HG02870 (cell line): Measurements from ENCODE around the gene MMAA.
"Not testable (repeated sequence)": the region's sequence is repeated elsewhere in the genome, so short reads cannot be mapped to it uniquely, and the experiment has no call there.

Experiments
- ATAC-seq: cut with Tn5 transposase; IDR thresholded peaks from one replicate; pipeline ENCODE4 v1.9.1; 2021; ENCODE audit warnings: mild to moderate bottlenecking, moderate library complexity; ENCODE audit not compliant: unreplicated experiment

MMAA gene

DNA sequence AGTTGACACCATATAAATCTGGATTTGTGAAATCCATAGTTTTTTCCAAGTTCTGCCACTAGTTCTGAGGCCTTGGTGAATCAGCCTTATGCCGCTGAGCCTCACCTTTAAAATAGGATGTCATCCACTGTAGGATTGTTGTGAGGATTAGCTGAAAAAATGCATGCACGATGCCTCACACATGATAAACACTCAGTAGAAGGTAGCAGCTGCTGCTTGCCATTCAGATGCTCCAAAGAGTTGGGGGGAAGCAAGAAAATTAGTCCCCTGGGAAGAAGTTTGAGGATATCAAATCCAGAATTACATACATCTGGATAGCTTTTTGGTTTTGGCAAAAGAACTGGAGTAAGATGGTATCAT, 7.4 kb downstream of the MMAA start:
- no peak for ATAC-seq

DNA sequence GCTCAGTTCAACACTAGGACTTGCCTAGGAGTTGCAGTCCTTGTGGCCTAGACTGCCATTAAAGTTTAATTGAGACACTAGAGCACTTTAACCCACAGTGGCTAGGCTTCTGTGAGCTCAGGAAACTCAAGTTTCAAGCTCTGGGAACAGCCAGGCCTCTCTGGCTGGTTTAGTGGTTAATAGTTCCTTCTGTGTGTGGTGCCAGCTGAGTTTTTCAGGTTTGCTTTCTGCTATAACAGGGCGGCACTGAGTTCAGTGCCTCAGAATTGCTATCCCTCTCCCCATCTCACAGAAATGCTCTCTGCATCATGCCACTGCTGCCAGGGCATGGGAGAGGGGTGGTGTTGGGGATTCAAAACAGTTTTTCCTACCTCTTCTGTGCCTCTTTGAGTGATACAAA, 15.9 kb downstream of the MMAA start:
- no peak for ATAC-seq

DNA sequence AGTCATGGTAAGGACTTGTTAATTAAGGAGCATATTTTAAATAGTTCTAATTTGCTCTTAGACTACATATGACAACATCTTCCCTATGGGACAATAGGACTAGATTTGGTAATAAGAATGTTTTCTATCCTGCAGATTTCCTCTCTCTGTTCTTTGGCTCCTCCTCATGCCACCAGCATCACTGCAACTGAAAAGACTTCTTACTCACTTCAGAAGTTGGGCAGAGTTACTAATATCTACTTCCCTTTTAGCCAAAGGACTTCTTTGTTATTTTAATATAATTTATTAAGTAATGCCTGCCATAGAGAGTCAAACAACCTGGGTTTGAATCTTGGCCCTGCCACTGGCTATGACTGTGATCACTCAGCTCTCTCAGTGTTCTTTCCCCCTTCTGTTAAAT, 16.4 kb downstream of the MMAA start:
- ATAC-seq, result no peak

DNA sequence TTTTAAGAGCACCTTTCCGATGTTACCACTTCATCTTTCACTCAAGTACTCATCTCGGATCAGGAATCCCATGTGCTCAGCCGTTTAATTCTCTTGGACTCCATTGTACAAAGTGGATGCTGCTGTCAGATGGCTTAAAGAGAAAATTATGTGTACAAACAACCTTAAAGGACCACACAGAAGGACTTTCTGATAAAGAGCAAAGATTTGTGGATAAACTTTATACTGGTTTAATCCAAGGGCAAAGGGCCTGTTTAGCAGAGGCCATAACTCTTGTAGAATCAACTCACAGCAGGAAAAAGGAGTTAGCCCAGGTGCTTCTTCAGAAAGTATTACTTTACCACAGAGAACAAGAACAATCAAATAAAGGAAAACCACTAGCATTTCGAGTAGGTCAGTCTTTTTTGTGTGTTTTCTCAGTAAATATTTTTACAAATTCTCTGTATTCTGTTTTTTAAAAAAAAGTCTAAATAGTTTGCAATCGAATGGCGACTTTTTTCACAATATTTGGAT, 20.1 kb downstream of the MMAA start:
- peak; percentile 53 for ATAC-seq

DNA sequence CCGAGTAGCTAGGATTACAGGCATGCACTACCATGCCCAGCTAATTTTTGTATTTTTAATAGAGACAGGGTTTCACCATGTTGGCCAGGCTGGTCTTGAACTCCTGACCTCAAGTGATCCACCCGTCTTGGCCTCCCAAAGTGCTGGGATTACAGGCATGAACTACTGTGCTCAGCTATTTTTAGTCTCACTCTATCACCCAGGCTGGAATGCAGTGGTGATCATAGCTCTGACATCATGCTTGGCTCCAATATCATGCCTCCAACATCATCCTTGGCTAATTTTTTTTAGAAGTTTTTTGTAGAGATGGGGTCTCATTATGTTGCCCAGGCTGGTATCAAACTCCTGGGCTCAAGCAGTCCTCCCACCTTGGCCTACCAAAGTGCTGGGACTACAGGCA, 21.1 kb downstream of the MMAA start:
- ATAC-seq, result not testable (repeated sequence)

DNA sequence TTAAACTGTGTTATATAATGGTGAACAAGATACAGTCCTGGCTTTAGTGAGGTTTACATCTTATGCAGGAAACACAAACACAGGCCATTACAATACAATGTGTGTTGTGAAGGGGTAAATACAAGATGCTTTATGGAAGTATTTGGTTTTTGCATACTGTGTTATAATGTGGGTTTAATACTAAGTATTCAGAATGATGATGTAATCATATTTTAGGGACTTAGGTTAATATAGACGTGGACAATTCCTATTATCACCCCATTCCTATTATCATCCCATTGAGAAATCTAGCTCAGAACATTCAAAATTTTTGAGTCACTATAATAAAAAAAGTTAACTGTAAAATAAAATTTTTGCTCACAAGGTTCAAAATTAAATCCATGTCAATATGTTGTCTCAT, 24.1 kb downstream of the MMAA start:
- ATAC-seq, result no peak

DNA sequence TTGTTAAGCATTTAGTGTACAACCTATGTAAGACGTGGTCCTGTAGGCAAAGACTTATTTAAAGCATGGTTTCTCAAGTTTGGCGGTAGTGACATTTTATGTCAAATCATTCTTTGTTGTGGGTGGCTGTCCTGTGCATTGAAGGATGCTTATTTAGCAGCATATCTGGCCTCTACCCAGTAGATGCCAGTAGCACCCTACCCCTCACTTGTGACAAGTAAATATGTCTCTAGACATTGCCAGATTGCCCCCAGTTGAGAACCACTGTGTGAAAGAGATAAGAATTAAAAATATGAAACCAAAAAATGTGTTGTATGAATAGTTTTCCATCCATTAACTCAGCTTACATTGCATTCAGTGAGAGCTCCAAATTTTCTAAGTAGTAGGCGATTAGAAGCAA, 25.5 kb downstream of the MMAA start:
- ATAC-seq, result no peak

DNA sequence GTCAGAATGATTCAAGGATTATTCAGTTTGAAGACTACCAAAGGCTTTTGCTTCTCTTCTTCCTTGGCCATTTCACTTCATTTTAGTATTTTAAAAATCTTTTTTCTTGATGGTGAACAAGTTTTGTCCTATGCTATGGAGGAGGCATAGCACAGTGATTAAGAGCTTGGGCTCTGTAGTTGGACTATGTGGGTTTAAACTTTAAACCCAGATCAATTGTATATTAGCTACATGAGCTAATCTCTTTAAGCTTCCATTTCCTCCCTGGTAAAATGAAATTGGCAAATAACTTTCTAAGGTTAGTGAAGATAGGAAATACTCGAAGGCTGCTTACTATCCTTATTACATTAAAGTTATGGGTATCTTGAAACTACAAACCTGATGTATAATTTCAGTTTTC, 37.0 kb downstream of the MMAA start:
- ATAC-seq, result no peak

DNA sequence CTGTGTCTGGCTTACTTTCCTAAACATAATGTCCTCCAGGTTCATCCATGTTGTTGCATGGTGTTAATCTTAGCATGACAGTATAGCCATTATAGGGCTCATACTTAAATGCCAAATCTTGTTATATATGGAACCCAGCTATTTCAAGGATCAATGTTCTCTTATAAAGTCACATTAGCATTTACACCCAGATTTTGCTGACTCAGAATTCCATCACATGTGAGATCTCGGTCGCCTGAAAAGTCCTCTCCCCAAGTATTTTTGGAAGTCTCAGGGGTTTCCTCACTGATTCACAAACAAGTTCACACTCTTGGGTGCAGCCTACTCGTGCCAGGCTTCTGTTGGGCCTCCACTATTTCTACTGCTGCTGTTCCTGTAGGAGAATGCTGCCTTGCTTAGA, 40.9 kb downstream of the MMAA start:
- ATAC-seq, result no peak

DNA sequence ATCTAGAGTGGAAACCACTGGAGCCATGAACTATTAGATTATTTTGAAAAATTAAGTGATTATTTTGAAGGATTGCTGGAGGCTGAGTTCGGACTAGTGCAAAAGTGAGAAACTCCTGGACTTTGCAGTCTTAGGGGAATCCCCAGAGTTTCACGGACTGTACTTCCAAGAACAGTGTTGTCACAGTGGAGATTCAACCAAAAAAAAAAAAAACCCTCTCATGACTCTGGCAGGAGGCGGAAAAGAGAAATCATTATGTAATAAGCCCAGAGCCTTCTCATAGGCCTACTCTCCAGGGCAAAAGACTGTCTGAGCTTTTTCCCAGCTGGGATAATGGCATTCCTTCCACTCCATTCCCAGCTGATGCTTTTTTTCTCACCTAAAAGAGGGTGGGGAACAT, 44.0 kb downstream of the MMAA start:
- ATAC-seq, result no peak

DNA sequence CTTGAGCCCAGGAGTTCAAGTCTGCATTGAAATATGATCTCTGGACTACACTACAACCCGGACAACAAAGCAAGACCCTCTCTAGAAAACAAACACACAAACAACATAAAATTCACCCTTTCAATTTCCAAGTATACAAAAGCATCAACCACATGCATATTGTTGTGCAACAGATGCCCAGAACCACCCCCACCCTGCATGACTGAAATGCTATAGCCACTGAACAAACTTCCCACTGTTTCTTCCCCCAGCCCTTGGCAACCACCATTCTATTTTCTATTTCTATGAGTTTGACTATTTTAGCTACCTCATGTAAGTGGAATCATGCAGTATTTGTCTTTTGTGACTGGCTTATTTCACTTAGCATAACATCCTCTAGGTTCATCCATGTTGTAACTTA, 46.6 kb downstream of the MMAA start:
- no peak for ATAC-seq

DNA sequence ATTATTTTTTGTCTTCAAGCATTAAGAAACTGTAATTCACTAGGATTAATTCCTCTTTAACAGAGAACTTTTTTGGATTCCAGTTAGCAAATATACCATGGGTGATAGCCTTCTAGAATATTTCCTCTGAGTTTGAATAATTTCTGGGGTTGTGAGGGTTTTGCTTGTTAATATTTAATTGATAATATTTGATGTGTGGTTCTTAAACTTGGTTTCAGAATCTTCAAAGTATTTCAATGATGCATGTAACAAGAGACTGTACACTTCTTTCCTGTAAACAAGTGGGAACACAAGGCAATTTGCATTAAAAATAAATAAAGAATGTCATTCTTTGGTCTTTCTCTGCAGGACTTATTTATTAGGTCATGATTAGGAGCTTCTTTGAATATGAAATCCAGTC, 51.2 kb downstream of the MMAA start:
- no peak for ATAC-seq

DNA sequence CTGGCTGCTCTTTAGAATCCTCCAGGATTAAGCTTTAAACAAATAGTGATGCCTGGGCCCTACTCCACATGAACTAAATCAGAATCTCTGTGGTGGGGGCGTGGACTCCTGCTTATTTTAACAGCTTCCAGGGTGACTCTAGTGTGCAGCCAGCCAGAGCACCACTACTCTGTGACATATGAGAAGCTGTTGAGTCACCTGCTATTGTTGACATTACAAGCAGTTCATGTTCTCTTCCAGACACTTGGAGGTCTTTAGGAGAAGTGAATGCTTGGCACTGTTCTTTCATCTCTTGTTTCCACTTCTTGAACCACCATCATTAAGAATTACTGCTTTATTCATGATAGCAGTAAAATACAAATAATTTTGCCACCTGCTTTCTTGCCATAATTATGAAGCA, 60.3 kb downstream of the MMAA start:
- ATAC-seq, result no peak

DNA sequence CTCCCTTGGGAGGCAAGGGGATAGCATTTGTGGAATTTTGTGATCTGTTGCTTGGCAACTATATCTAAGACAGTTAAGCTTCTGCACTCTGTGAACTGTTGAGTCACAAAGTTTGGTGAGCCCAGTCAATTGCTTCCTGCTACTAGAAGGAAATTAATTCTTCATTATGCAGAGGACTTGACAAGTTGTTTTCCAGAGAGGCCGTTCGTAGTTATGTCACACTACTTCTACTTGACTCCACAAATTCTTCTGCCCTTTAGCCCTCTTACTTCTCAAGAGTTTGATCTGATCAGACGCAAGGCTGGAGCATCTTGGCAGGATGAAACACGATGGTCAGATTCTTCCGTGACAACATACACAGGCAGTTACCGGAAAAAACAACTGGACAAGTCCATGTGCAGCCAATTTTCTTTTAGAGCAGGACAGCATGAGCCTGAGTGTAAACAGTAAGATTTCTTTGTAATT, 60.8 kb downstream of the MMAA start, which contains the start of gene C4orf51:
Gene C4orf51, plus strand, starts transcription at position 156 of the 465 bp plus-strand sequence. Its CDS starts 58 bp downstream, at position 214.
- no peak for ATAC-seq

DNA sequence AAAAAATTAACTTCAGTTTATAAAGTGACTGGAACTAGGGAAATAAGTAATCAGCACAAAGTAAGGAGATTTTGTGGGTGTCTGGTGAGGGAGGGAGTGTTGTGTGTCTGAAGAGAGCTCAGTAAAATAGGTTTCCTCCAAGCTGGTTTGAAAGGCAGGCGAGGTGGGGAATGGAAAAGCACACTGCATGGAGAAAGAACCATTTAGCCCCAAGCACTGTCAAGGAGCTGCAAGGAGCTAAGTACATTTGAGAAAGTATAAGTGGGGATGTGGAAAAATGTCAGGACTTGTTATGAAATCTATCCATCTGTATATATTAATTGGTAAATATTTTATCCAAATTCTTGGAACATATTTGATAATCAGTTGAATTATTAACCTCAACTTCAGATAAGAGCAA, 61.7 kb downstream of the MMAA start:
- ATAC-seq, result no peak

DNA sequence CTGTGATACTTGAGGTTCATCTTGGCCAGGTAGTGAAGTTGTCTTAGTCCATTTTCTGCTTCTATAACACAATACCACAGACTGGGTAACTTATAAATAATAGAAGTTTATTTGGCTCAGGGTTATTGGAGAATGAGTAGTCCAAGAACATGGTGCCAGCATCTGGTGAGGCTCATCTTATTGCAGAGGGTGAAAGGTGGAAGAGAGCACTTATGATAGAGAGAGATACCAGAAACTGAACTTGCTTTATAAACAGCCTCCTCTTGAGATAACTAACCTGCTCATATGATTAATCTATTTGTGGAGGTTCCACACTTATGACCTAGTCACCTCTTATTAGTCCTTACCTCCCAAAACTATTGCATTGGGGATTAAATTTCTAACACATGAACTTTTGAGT, 62.3 kb downstream of the MMAA start:
- ATAC-seq, result no peak

DNA sequence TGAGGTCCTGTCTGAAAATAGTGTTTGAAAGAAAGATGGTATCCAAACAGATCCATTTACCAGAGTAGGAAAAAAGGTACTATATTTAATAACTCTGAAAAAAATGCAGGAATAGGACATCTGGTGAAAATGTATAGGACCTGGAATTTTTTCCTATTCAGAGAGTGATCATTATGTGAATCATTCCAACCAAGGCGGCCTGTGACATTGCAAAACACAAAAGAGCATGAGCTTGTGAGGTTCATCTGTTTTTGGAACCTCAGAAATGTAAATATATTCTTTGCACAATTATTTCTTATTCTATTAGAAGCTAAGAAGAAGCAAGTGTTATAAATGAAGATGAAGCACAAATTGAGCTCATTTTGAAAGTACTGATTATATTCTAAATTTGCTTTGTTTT, 62.8 kb downstream of the MMAA start:
- ATAC-seq, result no peak

DNA sequence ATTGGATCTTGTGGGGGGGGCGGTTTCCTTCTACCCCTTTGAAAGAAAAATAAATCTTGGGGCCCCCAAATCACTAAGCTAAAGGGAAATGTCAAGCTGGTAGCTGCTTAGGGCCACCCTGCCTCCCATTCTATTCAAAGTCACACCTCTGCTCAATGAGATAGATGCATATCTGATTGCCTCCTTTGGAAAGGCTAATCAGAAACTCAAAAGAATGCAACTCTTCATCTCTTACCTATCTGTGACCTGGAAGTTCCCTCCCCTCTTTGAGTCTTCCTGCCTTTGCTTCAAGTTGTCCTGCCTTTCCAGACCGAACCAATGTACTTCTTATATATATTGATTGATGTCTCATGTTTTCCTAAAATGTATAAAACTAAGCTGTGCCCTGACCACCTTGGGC, 67.8 kb downstream of the MMAA start:
- no peak for ATAC-seq

DNA sequence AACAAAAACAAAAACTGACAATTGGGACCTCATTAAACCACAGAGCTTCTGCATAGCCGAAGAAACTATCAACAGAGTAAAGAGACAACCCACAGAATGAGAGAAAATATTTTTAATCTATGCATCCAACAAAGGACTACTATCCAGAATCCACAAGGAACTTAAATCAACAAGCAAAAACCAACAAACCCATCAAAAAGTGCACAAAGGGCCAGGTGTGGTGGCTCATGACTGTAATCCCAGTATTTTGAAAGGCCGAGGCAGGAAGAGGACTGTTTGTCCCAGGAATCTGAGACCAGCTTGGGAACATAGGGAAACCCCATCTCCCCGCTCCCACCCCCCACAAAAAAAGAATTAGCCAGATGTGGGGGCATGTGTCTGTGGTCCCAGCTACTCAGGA, 71.4 kb downstream of the MMAA start:
- no peak for ATAC-seq

DNA sequence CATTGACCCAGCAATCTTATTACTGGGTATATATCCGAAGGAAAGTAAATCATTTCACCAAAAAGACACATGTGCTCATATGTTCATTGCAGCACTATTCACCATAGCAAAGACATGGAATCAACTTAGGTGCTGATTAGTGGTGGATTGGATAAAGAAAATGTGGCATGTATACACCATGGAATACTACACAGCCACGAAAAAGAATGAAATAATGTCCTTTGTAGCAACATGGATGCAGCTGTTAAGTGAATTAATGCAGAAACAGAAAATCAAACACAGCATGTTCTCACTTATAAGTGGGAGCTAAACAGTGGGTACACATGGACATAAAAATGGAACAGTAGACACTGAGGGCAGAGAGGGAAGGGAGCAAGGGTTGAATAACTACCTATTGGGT, 72.2 kb downstream of the MMAA start:
- ATAC-seq, result not testable (repeated sequence)

DNA sequence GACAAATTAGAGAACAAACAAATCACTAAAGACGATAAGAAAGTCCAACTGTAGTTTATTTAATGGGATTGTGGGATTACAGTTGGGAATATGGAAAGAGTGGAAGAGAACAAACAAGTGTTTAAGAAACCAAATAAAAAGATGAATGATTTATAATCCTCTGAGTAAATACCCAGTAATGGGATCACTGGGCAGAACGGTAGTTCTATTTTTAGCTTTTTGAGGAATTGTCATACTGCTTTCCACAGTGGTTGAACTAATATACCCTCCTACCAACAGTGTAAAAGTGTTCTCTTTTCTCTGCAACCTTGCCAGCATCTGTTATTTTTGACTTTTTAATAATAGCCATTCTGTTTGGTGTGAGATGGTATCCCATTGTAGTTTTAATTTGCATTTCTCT, 75.7 kb downstream of the MMAA start:
- no peak for ATAC-seq

DNA sequence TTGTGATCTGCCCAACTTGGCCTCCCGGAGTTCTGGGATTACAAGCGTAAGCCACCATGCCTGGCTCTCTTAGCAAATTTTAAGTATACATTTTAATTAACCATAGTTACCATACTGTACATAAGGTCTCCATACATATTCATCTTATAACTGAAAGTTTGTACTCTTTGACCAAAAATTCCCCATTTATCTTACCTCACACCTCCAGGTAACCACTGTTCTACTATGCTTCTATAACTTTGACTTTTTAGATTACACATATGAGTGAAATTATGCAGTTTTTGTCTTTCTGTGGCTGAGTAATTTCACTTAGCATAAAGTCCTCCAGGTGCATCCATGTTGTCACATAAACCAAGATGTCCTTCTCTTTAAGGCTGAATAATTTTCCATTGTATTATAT, 78.1 kb downstream of the MMAA start:
- ATAC-seq, result peak; percentile 97

DNA sequence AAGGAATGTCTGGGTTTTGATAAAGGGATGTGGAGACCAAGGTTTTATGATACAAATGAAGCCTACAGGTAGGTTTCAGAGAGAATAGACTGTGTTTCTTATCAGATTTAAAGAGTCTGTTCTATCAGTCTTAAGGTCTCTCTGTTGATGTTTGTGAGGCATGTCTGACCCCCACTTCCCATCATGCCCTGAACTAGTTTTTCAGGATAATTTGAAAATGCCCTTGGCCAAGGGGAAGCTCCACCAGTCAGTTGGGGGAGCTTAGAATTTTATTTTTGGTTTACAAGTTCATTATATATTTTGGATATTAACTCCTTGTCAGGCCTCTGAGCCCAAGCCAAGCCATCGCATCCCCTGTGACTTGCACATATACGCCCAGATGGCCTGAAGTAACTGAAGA, 79.3 kb downstream of the MMAA start:
- no peak for ATAC-seq
